ENCODE measurements around the gene FHIT. TPM values are rescaled to one million over a fixed set of nuclear protein-coding genes. Genes with fewer than 3 reads are reported as not detected.

The FHIT gene
- total and polyA plus RNA-seq, 2 experiments from 2014 or later = 0.22 to 0.90 TPM

DNA sequence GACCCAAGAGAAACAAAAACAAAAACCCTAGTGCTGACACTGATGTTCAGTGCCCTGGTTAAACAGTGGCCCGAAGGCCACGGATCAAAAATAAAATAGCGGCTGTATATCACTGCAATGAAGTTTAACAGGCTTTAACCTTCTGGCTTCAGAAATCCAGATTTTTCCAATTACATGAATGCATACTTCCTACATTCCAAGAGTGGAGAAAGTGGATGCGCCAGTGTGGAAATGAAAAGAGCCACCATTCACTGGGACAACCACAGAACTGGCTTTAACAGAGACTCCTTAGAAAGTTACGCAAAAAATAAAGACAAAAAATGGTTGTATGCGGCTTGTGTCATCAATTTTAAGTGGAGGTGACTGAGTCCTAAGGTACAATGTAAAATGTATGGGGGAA is 522.2 kb downstream of the FHIT start:
- H4K20me1 ChIP-seq (ENCODE audit: insufficient read depth) = no peaks in the 10 kb centered on the region
- H3K4me1 ChIP-seq (ENCODE audit: insufficient read depth) = no peaks in the 10 kb centered on the region
- H3K4me3 ChIP-seq = no peak overlapping the region
- in situ Hi-C loops (cut with MboI) = no loop called here
- H3K79me2 ChIP-seq (ENCODE audit: insufficient read depth) = no peaks in the 10 kb centered on the region
- H3K27me3 ChIP-seq (replicated peaks; ENCODE audit: insufficient read depth) = no peaks in the 10 kb centered on the region
- WGBS, 2 experiments (ENCODE audit: low coverage in 1 of 2, low lambda C conversion rate in 2 of 2, missing lambda C conversion rate in 2 of 2) = 65 to 76% methylated on average over 6 of the region's 6 CpGs
- H3K9me3 ChIP-seq (ENCODE audit: low read depth) = no peaks in the 10 kb centered on the region
- H3K36me3 ChIP-seq (ENCODE audit: low read depth) = no peaks in the 10 kb centered on the region
- TF ChIP-seq EZH2phosphoT487 (IDR thresholded peaks at IDR 0.05; ENCODE audit: insufficient read depth, low read depth) (no peak), EZH2 (IDR thresholded peaks at IDR 0.05; ENCODE audit: insufficient read depth, poor library complexity, severe bottlenecking) (no peak)
- H3K9ac ChIP-seq = no peak overlapping the region
- DNase-seq = no peak
- no peak overlapping the region for H2AFZ ChIP-seq
- H3K4me2 ChIP-seq (ENCODE audit: unreplicated experiment) = no peak overlapping the region
- H3K27ac ChIP-seq = no peak overlapping the region
- H3F3A ChIP-seq (ENCODE audit: insufficient read depth) = no peaks in the 10 kb centered on the region; the same call in 1 of the 2 replicates
- no peaks in the 10 kb centered on the region for H3K9me2 ChIP-seq (ENCODE audit: insufficient read depth)

DNA sequence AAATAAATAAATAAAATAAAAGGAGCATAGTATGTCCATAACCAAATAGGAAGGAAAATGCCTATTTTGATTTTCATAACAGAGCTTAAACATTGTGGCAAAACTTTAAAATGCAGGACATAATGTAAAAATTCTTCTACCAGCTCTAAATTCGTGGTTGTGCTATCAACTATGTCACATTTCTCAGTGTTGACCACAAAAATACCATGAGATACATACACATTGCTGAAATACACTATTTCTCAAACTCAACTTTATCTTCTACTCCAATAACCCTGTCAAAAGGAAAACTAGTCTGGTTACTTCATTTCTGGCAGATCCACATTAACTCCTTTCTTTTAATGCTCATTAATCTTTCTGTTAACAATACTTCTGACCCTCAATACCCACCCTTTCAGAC is 523.2 kb downstream of the FHIT start:
- H3K4me3 ChIP-seq = no peak overlapping the region
- no peak for DNase-seq
- no peaks in the 10 kb centered on the region for H3K27me3 ChIP-seq (replicated peaks; ENCODE audit: insufficient read depth)
- no peak overlapping the region for H2AFZ ChIP-seq
- no peaks in the 10 kb centered on the region; the same call in 1 of the 2 replicates for H3F3A ChIP-seq (ENCODE audit: insufficient read depth)
- H3K4me1 ChIP-seq (ENCODE audit: insufficient read depth) = no peaks in the 10 kb centered on the region
- H3K9me2 ChIP-seq (ENCODE audit: insufficient read depth) = no peaks in the 10 kb centered on the region
- H3K9ac ChIP-seq = no peak overlapping the region
- H3K27ac ChIP-seq = no peak overlapping the region
- no peaks in the 10 kb centered on the region for H3K36me3 ChIP-seq (ENCODE audit: low read depth)
- no peaks in the 10 kb centered on the region for H4K20me1 ChIP-seq (ENCODE audit: insufficient read depth)
- 56 to 62% methylated on average over 1 of the region's 1 CpG for WGBS, 2 experiments (ENCODE audit: low coverage in 1 of 2, low lambda C conversion rate in 2 of 2, missing lambda C conversion rate in 2 of 2)
- in situ Hi-C loops (cut with MboI) = no loop called here
- H3K4me2 ChIP-seq (ENCODE audit: unreplicated experiment) = no peak overlapping the region
- no peaks in the 10 kb centered on the region for H3K9me3 ChIP-seq (ENCODE audit: low read depth)
- TF ChIP-seq EZH2phosphoT487 (IDR thresholded peaks at IDR 0.05; ENCODE audit: insufficient read depth, low read depth) (no peak), EZH2 (IDR thresholded peaks at IDR 0.05; ENCODE audit: insufficient read depth, poor library complexity, severe bottlenecking) (no peak)
- no peaks in the 10 kb centered on the region for H3K79me2 ChIP-seq (ENCODE audit: insufficient read depth)

DNA sequence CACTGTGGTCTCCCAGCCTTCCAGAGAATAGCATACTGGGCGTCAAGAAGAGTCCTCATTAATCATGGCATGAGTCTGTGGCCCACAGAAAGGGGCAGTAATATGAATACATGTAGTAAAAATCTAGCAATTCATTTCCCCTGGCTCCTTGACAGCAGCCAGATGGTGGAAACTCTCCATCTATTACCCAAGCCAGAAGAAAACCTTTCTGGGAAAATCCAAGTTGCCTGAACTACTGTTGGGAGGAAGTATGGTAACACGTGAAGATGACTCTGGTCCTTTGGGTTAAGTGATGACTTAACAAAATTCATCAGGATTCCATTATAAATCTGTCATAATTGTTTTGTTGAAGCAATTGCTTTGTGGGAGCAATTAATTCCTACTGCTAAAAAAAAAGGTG is 530.5 kb downstream of the FHIT start:
- Histone ChIP-seq H4K20me1 (ENCODE audit: insufficient read depth) (no peaks in the 10 kb centered on the region), H3K4me2 (ENCODE audit: unreplicated experiment) (no peak overlapping the region), H3K4me3 (no peak overlapping the region), H3F3A (ENCODE audit: insufficient read depth) (peaks cover 16% of the 10 kb centered on the region), H3K27me3 (replicated peaks; ENCODE audit: insufficient read depth) (no peaks in the 10 kb centered on the region), H3K9me2 (ENCODE audit: insufficient read depth) (no peaks in the 10 kb centered on the region), H3K9me3 (ENCODE audit: low read depth) (no peaks in the 10 kb centered on the region), H3K36me3 (ENCODE audit: low read depth) (no peaks in the 10 kb centered on the region), H3K9ac (no peak overlapping the region), H3K79me2 (ENCODE audit: insufficient read depth) (no peaks in the 10 kb centered on the region), H2AFZ (no peak overlapping the region), H3K4me1 (ENCODE audit: insufficient read depth) (peaks cover 22% of the 10 kb centered on the region), H3K27ac (peak overlapping the region; percentile 42)
- in situ Hi-C loops (cut with MboI) = no loop called here
- peak; percentile 71 for DNase-seq
- 16 to 24% methylated on average over 2 of the region's 2 CpGs for WGBS, 2 experiments (ENCODE audit: low coverage in 1 of 2, low lambda C conversion rate in 2 of 2, missing lambda C conversion rate in 2 of 2)
- TF ChIP-seq EZH2 (IDR thresholded peaks at IDR 0.05; ENCODE audit: insufficient read depth, poor library complexity, severe bottlenecking) = no peak
- no peak for TF ChIP-seq EZH2phosphoT487 (IDR thresholded peaks at IDR 0.05; ENCODE audit: insufficient read depth, low read depth)

DNA sequence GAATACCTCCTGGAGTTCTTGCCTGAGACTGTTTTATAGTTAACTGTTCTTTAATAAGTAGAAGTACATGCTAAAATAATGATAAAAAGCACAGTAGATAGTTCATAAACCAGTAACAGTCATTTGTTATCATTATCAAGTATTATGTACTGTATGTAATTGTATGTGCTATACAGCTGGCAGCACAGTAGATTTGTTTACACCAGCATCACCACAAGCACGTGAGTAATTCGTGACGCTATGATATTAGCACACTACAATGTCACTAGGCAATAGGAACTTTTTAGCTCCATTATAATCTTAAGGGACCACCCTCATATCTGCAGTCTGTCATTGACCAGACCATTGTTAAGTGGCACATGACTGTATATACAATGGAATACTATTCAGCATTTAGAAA is 534.7 kb downstream of the FHIT start:
- no peaks in the 10 kb centered on the region for H3K36me3 ChIP-seq (ENCODE audit: low read depth)
- in situ Hi-C loops (cut with MboI) = no loop called here
- DNase-seq = no peak
- no peaks in the 10 kb centered on the region for H3K9me3 ChIP-seq (ENCODE audit: low read depth)
- no peak overlapping the region for H3K4me2 ChIP-seq (ENCODE audit: unreplicated experiment)
- H2AFZ ChIP-seq = no peak overlapping the region
- H3K27ac ChIP-seq = no peak overlapping the region
- no peak overlapping the region for H3K4me3 ChIP-seq
- no peaks in the 10 kb centered on the region for H3K27me3 ChIP-seq (replicated peaks; ENCODE audit: insufficient read depth)
- H4K20me1 ChIP-seq (ENCODE audit: insufficient read depth) = no peaks in the 10 kb centered on the region
- H3K9me2 ChIP-seq (ENCODE audit: insufficient read depth) = no peaks in the 10 kb centered on the region
- TF ChIP-seq EZH2 (IDR thresholded peaks at IDR 0.05; ENCODE audit: insufficient read depth, poor library complexity, severe bottlenecking) (no peak), EZH2phosphoT487 (IDR thresholded peaks at IDR 0.05; ENCODE audit: insufficient read depth, low read depth) (no peak)
- no peak overlapping the region for H3K9ac ChIP-seq
- peaks cover 16% of the 10 kb centered on the region for H3K4me1 ChIP-seq (ENCODE audit: insufficient read depth)
- no peaks in the 10 kb centered on the region for H3K79me2 ChIP-seq (ENCODE audit: insufficient read depth)
- 93 to 99% methylated on average over 3 of the region's 3 CpGs for WGBS, 2 experiments (ENCODE audit: low coverage in 1 of 2, low lambda C conversion rate in 2 of 2, missing lambda C conversion rate in 2 of 2)
- H3F3A ChIP-seq (ENCODE audit: insufficient read depth) = peaks cover 15% of the 10 kb centered on the region; the same call in 1 of the 2 replicates

Data from GM23248 (cell line).